HepG2 (cell line): ENCODE results near the gene HTN3. TPM values are rescaled to one million over a fixed set of nuclear protein-coding genes. Genes with fewer than 3 reads are reported as not detected.
A peak's percentile ranks its signal among the peaks of the same experiment; 100 is the strongest.
"Not testable (repeated sequence)": the region's sequence is repeated elsewhere in the genome, so short reads cannot be mapped to it uniquely, and the experiment has no call there.

Experiments
- ATAC-seq: fragments of 200-7000 bp; cut with Tn5 transposase; 3 replicates; pipeline ENCODE4 v1.9.1; 2020; ENCODE audit warnings: mild to moderate bottlenecking, moderate library complexity
- Bru-seq: library from RNA; stranded (reverse); fragments of 400-500 nt; gene quantifications from one replicate; lab custom pipeline; 2021; lab: Mats Ljungman, UMichigan
- BruChase-seq, 2 experiments: library from RNA; stranded (reverse); fragments of 400-500 nt; gene quantifications; one replicate each; lab custom pipeline; 2021; lab: Mats Ljungman, UMichigan
- BruUV-seq: library from RNA; stranded (reverse); fragments of 400-500 nt; replicated peaks from 2 replicates; lab custom pipeline; 2021; lab: Mats Ljungman, UMichigan
- CTCF ChIA-PET: fragments of 300-600 bp; formaldehyde crosslinking; extraction: SDS; loops from one replicate; lab custom pipeline; 2021; ENCODE audit warnings: low total read pairs, inconsistent platforms, low intra/inter-chr PET ratio; lab: Yijun Ruan, JAX
- POLR2A ChIA-PET: fragments of 350-600 bp; sonication (Branson Sonifier 250); formaldehyde crosslinking; loops from one replicate; lab custom pipeline; 2020; ENCODE audit warnings: antibody characterized with exemption, inconsistent platforms; lab: Yijun Ruan, JAX
- DNase-seq: peaks from one replicate; pipeline ENCODE4 v3.0.0-alpha.2; 2015; ENCODE audit warnings: low spot score
- FAIRE-seq: peaks from 3 replicates; lab custom pipeline; 2011; peaks lifted over from hg19 to GRCh38; lab: Jason Lieb, UNC
- H2AFZ ChIP-seq: one replicate; pipeline ENCODE4 v1.6.1; 2011; ENCODE audit warnings: low read length, inconsistent platforms
- H3K27ac ChIP-seq: fragments of 300-600 bp; 3 replicates; pipeline ENCODE4 v1.8.0; 2011; ENCODE audit warnings: mixed run types, mild to moderate bottlenecking, mixed read lengths, low read length, inconsistent platforms; ENCODE audit not compliant: insufficient read depth; ENCODE audit errors: extremely low read length
- H3K27me3 ChIP-seq, 2 experiments: fragments of 200-600 bp in 1 of 2; 2 replicates in 1 of 2; 3 replicates in 1 of 2; pipeline versions ENCODE4 v1.6.0 to v1.8.0; 2011; ENCODE audit warnings: low read length in 2 of 2, mild to moderate bottlenecking in 2 of 2, moderate library complexity in 2 of 2, inconsistent platforms in 1 of 2; ENCODE audit not compliant: insufficient read depth in 2 of 2, control insufficient read depth in 1 of 2
- H3K36me3 ChIP-seq, 2 experiments: fragments of 200-600 bp in 1 of 2; replicated peaks in 1 of 2; 2 replicates in 1 of 2; 3 replicates in 1 of 2; pipeline versions ENCODE4 v1.5.1 to v1.8.0; 2011; ENCODE audit warnings: low read length in 2 of 2, inconsistent platforms in 1 of 2; ENCODE audit not compliant: insufficient read depth in 2 of 2, control insufficient read depth in 1 of 2
- H3K4me1 ChIP-seq: 2 replicates; pipeline ENCODE4 v1.5.1; 2012; ENCODE audit warnings: low read length, inconsistent platforms; ENCODE audit not compliant: insufficient read depth
- H3K4me2 ChIP-seq: 2 replicates; pipeline ENCODE4 v1.6.0; 2011; ENCODE audit warnings: low read depth, low read length, inconsistent platforms
- H3K4me3 ChIP-seq, 3 experiments: fragments of 200-600 bp in 1 of 3; sonication (generic), shearing (Covaris generic) in 1 of 3; replicated peaks in 1 of 3; 2 replicates each; pipeline ENCODE4 v1.5.1; 2011 to 2016; ENCODE audit warnings: low read length in 3 of 3, inconsistent platforms in 2 of 3, low read depth in 2 of 3, mild to moderate bottlenecking in 2 of 3, control low read depth in 1 of 3, mixed read lengths in 1 of 3; ENCODE audit not compliant: insufficient read depth in 1 of 3
- H3K79me2 ChIP-seq: one replicate; pipeline ENCODE4 v1.6.1; 2011; ENCODE audit warnings: low read length, inconsistent platforms; ENCODE audit not compliant: insufficient read depth
- H3K9ac ChIP-seq: 2 replicates; pipeline ENCODE4 v1.6.0; 2011; ENCODE audit warnings: mild to moderate bottlenecking, low read depth, low read length, inconsistent platforms; ENCODE audit not compliant: insufficient read depth
- H3K9me3 ChIP-seq: 2 replicates; pipeline ENCODE4 v1.5.1; 2012; ENCODE audit warnings: mild to moderate bottlenecking, low read length
- H4K20me1 ChIP-seq: 2 replicates; pipeline ENCODE4 v1.6.0; 2011; ENCODE audit warnings: inconsistent platforms, mild to moderate bottlenecking, low read length, moderate library complexity; ENCODE audit not compliant: insufficient read depth
- BRCA1 ChIP-seq: sonication (generic); formaldehyde crosslinking; IDR thresholded peaks from 2 replicates; pipeline ENCODE4 v1.4.0; 2020; ENCODE audit warnings: missing genetic modification reagents
- CENPX ChIP-seq: sonication (generic); formaldehyde crosslinking; IDR thresholded peaks from 2 replicates; pipeline ENCODE4 v1.9.0; 2021; ENCODE audit warnings: mild to moderate bottlenecking, missing genetic modification reagents, moderate library complexity
- FOXA3 ChIP-seq: IDR thresholded peaks from 2 replicates; pipeline ENCODE4 v1.6.1; 2016; ENCODE audit warnings: missing genetic modification reagents, missing compliant biosample characterization
- GFI1 ChIP-seq: sonication (generic); formaldehyde crosslinking; IDR thresholded peaks from 2 replicates; pipeline ENCODE4 v1.5.0; 2020; ENCODE audit warnings: missing genetic modification reagents, mild to moderate bottlenecking, borderline replicate concordance
- MAZ ChIP-seq, 2 experiments: sonication (generic) in 1 of 2; formaldehyde crosslinking in 1 of 2; IDR thresholded peaks; 2 replicates each; pipeline versions ENCODE4 v1.5.0 to v1.6.1; 2012 to 2020; ENCODE audit warnings: low read depth in 2 of 2, mild to moderate bottlenecking in 2 of 2, borderline replicate concordance in 1 of 2, improper control_type of control experiment in 1 of 2, low read length in 1 of 2, missing genetic modification reagents in 1 of 2, moderate library complexity in 1 of 2
- MEF2D ChIP-seq: sonication (generic); formaldehyde crosslinking; IDR thresholded peaks from 2 replicates; pipeline ENCODE4 v1.5.1; 2020; ENCODE audit warnings: mild to moderate bottlenecking, missing genetic modification reagents
- PRPF4 ChIP-seq: fragments of 200-400 bp; formaldehyde crosslinking; IDR thresholded peaks from 2 replicates; pipeline ENCODE4 v1.6.1; 2016; ENCODE audit warnings: low read length, low read depth; ENCODE audit not compliant: poor library complexity, severe bottlenecking
- SALL1 ChIP-seq: sonication (generic); formaldehyde crosslinking; IDR thresholded peaks from 2 replicates; pipeline ENCODE4 v1.8.0; 2022; ENCODE audit warnings: mild to moderate bottlenecking, missing genetic modification reagents
- SMARCE1 ChIP-seq: fragments of 450-650 bp; IDR thresholded peaks from 2 replicates; pipeline ENCODE4 v1.6.1; 2017; ENCODE audit warnings: borderline replicate concordance
- SOX13 ChIP-seq, 3 experiments: fragments of 450-650 bp in 1 of 3; sonication (generic) in 1 of 3; formaldehyde crosslinking in 1 of 3; IDR thresholded peaks in 2 of 3; conservative IDR thresholded peaks in 1 of 3; 2 replicates each; pipeline versions ENCODE4 v1.5.0 to v1.6.1; 2016 to 2020; ENCODE audit warnings: antibody characterized with exemption in 1 of 3, mild to moderate bottlenecking in 1 of 3, missing compliant biosample characterization in 1 of 3, missing genetic modification reagents in 1 of 3, moderate library complexity in 1 of 3
- ZKSCAN8 ChIP-seq: IDR thresholded peaks from 2 replicates; pipeline ENCODE4 v1.6.1; 2016; ENCODE audit warnings: borderline replicate concordance, missing genetic modification reagents, missing compliant biosample characterization
- ZNF30 ChIP-seq: sonication (generic); formaldehyde crosslinking; IDR thresholded peaks from 2 replicates; pipeline ENCODE4 v1.5.0; 2020; ENCODE audit warnings: mild to moderate bottlenecking, missing genetic modification reagents
- ZNF430 ChIP-seq: sonication (generic); formaldehyde crosslinking; IDR thresholded peaks from 2 replicates; pipeline ENCODE4 v1.9.0; 2021; ENCODE audit warnings: mild to moderate bottlenecking, missing genetic modification reagents
- ZNF644 ChIP-seq: IDR thresholded peaks from 2 replicates; pipeline ENCODE4 v1.6.1; 2016; ENCODE audit warnings: low read depth
- WGBS: methylation state at CpG from one replicate; pipeline ENCODE4 v1.1.6; 2017; ENCODE audit warnings: low lambda C conversion rate; 5-methylcytosine and 5-hydroxymethylcytosine counted together
- in situ Hi-C: cut with HindIII; loops from 2 replicates; pipeline ENCODE4 v1.10.0; 2017; ENCODE audit warnings: low pct_unique_long_range_greater_than_20kb; ENCODE audit not compliant: extremely low pct_ligation_motif_present
- intact Hi-C: fragments of 100-400 bp; cut with micrococcal nuclease; formaldehyde crosslinking; loops from one replicate; pipeline ENCODE4 v1.10.0; 2022; ENCODE audit not compliant: unreplicated experiment
- long read RNA-seq, 2 experiments: library from RNA in 1 of 2; library from polyadenylated mRNA in 1 of 2; stranded (forward) in 1 of 2; unstranded in 1 of 2; transcript quantifications; one replicate each; pipeline ENCODE4 v2.0.0, GENCODE V29; 2019 to 2022
- polyA minus RNA-seq, 3 experiments: library from RNA; depleted of rRNA, polyadenylated mRNA; stranded (reverse); fragments of >200 nt; gene quantifications; 2 replicates each; pipeline ENCODE4 v1.2.3, GENCODE V29; 2011; ENCODE audit warnings: low replicate concordance in 1 of 3
- polyA plus RNA-seq, 8 experiments: library from polyadenylated mRNA; depleted of rRNA in 3 of 8; stranded (reverse) in 7 of 8; unstranded in 1 of 8; fragments of >200 nt; fragmentation: Illumina TruSeq in 4 of 8; extraction: Trizol in 4 of 8; gene quantifications; 2 replicates each; pipeline versions ENCODE4 v1.2.1 to v1.2.3, GENCODE V29; 2011 to 2016; ENCODE audit warnings: low read depth in 4 of 8, missing spikeins in 1 of 8, mixed read lengths in 1 of 8; ENCODE audit not compliant: insufficient read depth in 1 of 8
- total RNA-seq, 5 experiments: library from RNA; depleted of rRNA; stranded (reverse); fragments of >200 nt; fragmentation: Illumina TruSeq; extraction: Trizol; gene quantifications; 2 replicates each; pipeline ENCODE4 v1.2.3, GENCODE V29; 2016; ENCODE audit warnings: low read depth in 1 of 5

Gene HTN3
- total RNA-seq (2016; rRNA removed; fragmentation: Illumina TruSeq; extraction: Trizol) (not detected in 2 replicates), polyA plus RNA-seq (2011; rRNA removed) (not detected in 2 replicates), polyA minus RNA-seq (2011; rRNA and poly(A)+ RNA removed; ENCODE audit: low replicate concordance) (not detected in 2 replicates), Bru-seq, nascent RNA (percentile 13 among the genes with signal in this experiment), BruChase-seq, experiment 1, labeled RNA remaining after a 6-hour chase (percentile 8 among the genes with signal in this experiment), BruChase-seq, experiment 2, labeled RNA remaining after a 2-hour chase (percentile 9 among the genes with signal in this experiment)
- total RNA-seq (2016; cell fraction: cytosol; rRNA removed; fragmentation: Illumina TruSeq; extraction: Trizol; ENCODE audit: low read depth), result not detected in 2 replicates
- total RNA-seq (2016; cell fraction: insoluble cytoplasmic fraction; rRNA removed; fragmentation: Illumina TruSeq; extraction: Trizol), result not detected in 2 replicates
- total RNA-seq (2016; cell fraction: membrane; rRNA removed; fragmentation: Illumina TruSeq; extraction: Trizol), result not detected in 2 replicates
- not detected in 2 replicates for total RNA-seq (2016; cell fraction: nucleus; rRNA removed; fragmentation: Illumina TruSeq; extraction: Trizol)
- polyA plus RNA-seq (2011; cell fraction: cytosol; rRNA removed), result not detected in 2 replicates
- not detected in 2 replicates for polyA plus RNA-seq (2011; cell fraction: nucleus; rRNA removed)
- not detected in 2 replicates for polyA plus RNA-seq (2012)
- not detected in 2 replicates for polyA plus RNA-seq (2016; cell fraction: cytosol; fragmentation: Illumina TruSeq; extraction: Trizol; ENCODE audit: low read depth)
- not detected in 2 replicates for polyA plus RNA-seq (2016; cell fraction: insoluble cytoplasmic fraction; fragmentation: Illumina TruSeq; extraction: Trizol; ENCODE audit: low read depth)
- polyA plus RNA-seq (2016; cell fraction: membrane; fragmentation: Illumina TruSeq; extraction: Trizol; ENCODE audit: low read depth), result not detected in 2 replicates
- polyA plus RNA-seq (2016; cell fraction: nucleus; fragmentation: Illumina TruSeq; extraction: Trizol; ENCODE audit: insufficient read depth, low read depth), result not detected in 2 replicates
- polyA minus RNA-seq (2011; cell fraction: cytosol; rRNA and poly(A)+ RNA removed), result not detected in 2 replicates
- not detected in 2 replicates for polyA minus RNA-seq (2011; cell fraction: nucleus; rRNA and poly(A)+ RNA removed)
- long read RNA-seq, experiment 1, result 0 reads
- long read RNA-seq, experiment 2, result 0 reads

- H3K9me3 ChIP-seq, H3K79me2 ChIP-seq, CTCF ChIA-PET, H2AFZ ChIP-seq, in situ Hi-C loops, H3K36me3 ChIP-seq, H4K20me1 ChIP-seq, H3K4me3 ChIP-seq, DNase-seq, ATAC-seq, FAIRE-seq, POLR2A ChIA-PET, H3K4me2 ChIP-seq, H3K27me3 ChIP-seq, BruUV-seq, H3K4me1 ChIP-seq, H3K9ac ChIP-seq, H3K27ac ChIP-seq, intact Hi-C loops: not testable (repeated sequence)
- 63% methylated on average over 7 of the region's 7 CpGs for WGBS
Measured at GRCh38 chr4:70028159-70028558, at the start of gene HTN3. HTN3 (plus strand) TSS chr4:70028459; CDS start chr4:70030741, 2,282 bp downstream.

- intact Hi-C loops, result loop anchor here (10.0 kb wide), 1 partner anchor 1461 kb away; no protein-coding TSS in a partner anchor
- Histone ChIP-seq H3K9ac (no peak overlapping the region), H3K27ac (no peak overlapping the region), H3K9me3 (no peaks in the 10 kb centered on the region), H3K4me3 (no peak overlapping the region), H3K4me1 (peaks cover 17% of the 10 kb centered on the region), H3K4me2 (peak overlapping the region; percentile 45), H3K79me2 (no peaks in the 10 kb centered on the region), H3K36me3 (no peaks in the 10 kb centered on the region), H4K20me1 (no peaks in the 10 kb centered on the region), H3K27me3 (no peaks in the 10 kb centered on the region), H2AFZ (no peak overlapping the region)
- peak; percentile 23 for FAIRE-seq
- peak; percentile 93 for ATAC-seq
- in situ Hi-C loops, result no loop called here
- ChIA-PET CTCF (no interaction called here), POLR2A (no interaction called here)
- no TSS peak for BruUV-seq
- WGBS, result 29% methylated on average over 2 of the region's 2 CpGs
- DNase-seq, result peak; percentile 79
- TF ChIP-seq CENPX (no peak), ZNF30 (CRISPR knock-in tag) (no peak), MEF2D (CRISPR knock-in tag) (0 out of 2 replicates have a peak, but pooled peaks have one; percentile 24), GFI1 (CRISPR knock-in tag) (0 out of 2 replicates have a peak, but pooled peaks have one; percentile 27), PRPF4 (no peak), MAZ (IDR thresholded peaks at IDR 0.05; ENCODE audit: borderline replicate concordance, low read depth, low read length) (no peak), MAZ (CRISPR knock-in tag; IDR thresholded peaks at IDR 0.05; ENCODE audit: low read depth) (no peak), ZNF430 (CRISPR knock-in tag) (0 out of 2 replicates have a peak, but pooled peaks have one; percentile 27), ZNF644 (peak; percentile 92), SMARCE1 (no peak), SALL1 (peak; percentile 72), BRCA1 (CRISPR knock-in tag) (no peak), ZKSCAN8 (CRISPR knock-in tag) (0 out of 2 replicates have a peak, but pooled peaks have one; percentile 49), SOX13 (IDR thresholded peaks at IDR 0.05) (no peak), SOX13 (CRISPR knock-in tag; conservative IDR thresholded peaks at IDR 0.05 in 1 of 2, IDR thresholded peaks at IDR 0.05 in 1 of 2) (peak in 1 of 2 experiments; percentile 68; a peak in 2 of 4 replicates), FOXA3 (CRISPR knock-in tag) (peak; percentile 62)
Measured at GRCh38 chr4:69984030-69984443, 44.2 kb upstream of the HTN3 start.
